NCI-H2171 (cell line): ENCODE data around the gene ADGRA1.

Source experiments
- DNase-seq: peaks from one replicate; lab custom pipeline; 2025; lab: John Stamatoyannopoulos, UW

The ADGRA1 gene

DNA sequence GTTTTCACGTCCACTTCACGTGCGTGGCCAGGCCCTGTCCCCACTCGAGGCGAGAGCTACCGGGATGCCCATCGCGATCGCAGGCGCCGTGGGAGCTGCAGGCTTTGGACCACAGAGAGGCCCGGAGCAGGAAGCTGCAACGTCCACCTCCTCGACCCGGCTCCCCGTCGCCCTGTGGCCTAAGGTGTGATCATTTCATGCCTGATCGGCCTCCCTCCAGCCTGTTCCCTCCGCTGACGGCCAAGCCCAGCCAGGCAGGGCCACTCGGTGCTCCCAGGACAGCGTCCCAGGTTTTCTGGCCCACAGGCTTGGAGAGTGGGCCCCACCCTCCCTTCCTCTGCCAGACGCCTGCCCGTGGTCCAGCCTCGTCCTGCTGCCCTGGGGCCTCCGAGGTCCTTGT lies 91.9 kb downstream of the ADGRA1 start:
- DNase-seq: no peak

DNA sequence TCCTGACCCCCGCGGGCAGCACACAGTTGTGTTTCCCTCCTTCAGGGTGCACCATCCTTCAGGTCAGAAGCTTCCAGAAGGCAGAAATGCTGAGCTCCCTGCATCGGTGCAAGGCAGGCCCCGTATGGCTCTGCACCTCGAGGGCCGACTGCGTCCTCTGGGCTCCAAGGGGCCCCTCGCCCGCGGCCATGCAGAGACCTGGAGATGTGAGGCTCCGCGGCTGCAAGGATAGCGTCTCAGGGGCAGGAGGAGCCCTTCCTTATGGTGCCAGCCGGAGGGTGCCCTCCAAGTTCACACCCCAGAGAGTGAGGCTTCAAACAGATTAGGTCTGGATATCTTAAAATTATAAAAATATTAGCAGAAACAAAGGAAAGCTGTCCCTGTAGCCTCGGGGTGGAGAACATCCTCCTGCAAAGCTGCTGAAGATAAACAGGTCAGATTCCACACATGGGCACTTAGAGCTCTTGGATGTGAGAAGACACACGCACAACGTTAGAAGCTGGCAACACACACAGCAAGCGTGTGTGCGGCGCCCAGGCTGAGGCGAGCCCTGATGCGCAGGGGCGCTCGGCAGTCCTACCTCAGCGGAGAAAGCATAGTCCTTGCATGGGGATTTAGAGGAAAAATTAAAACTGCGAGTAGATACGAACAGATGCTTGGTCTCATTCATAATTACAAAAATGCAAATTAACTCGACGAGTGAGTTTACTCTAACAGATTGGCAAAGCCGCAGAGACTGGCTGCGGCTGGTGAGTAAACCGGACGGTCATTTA lies 92.7 kb downstream of the ADGRA1 start:
- no peak for DNase-seq

- DNase-seq: no peak
Observed at GRCh38 chr10:133180965-133181639, 93.4 kb downstream of the ADGRA1 start.
